IMR-90 (cell line): ENCODE results near the gene TOM1L1. TPM values are rescaled to one million over a fixed set of nuclear protein-coding genes. Genes with fewer than 3 reads are reported as not detected.

Source experiments
- ATAC-seq: fragments of 200-7000 bp; cut with Tn5 transposase; 2 replicates; pipeline ENCODE4 v1.9.1; 2020; ENCODE audit warnings: low read depth, mild to moderate bottlenecking, moderate library complexity
- BruUV-seq: library from RNA; stranded (reverse); fragments of 400-500 nt; replicated peaks from 2 replicates; lab custom pipeline; 2021; lab: Mats Ljungman, UMichigan
- CTCF ChIA-PET: fragments of 300-600 bp; formaldehyde crosslinking; extraction: SDS; loops from one replicate; lab custom pipeline; 2021; ENCODE audit warnings: antibody characterized with exemption; lab: Yijun Ruan, JAX
- POLR2A ChIA-PET: fragments of 300-600 bp; sonication (Branson Sonifier 250); formaldehyde crosslinking; loops from one replicate; lab custom pipeline; 2022; ENCODE audit warnings: antibody characterized with exemption; ENCODE audit not compliant: unreplicated experiment; lab: Charles Lee
- DNase-seq: peaks from one replicate; pipeline ENCODE4 v3.0.0; 2013
- H2AFZ ChIP-seq: replicated peaks from 2 replicates; pipeline ENCODE3; 2013; ENCODE audit warnings: low read length, mild to moderate bottlenecking; ENCODE audit not compliant: poor library complexity
- H2AK5ac ChIP-seq: 2 replicates; pipeline ENCODE4 v1.6.1; 2013; ENCODE audit warnings: low read depth, low read length, inconsistent platforms
- H2AK9ac ChIP-seq: replicated peaks from 2 replicates; pipeline ENCODE3; 2013; ENCODE audit warnings: mild to moderate bottlenecking, low read depth, low read length, moderate library complexity; ENCODE audit not compliant: poor library complexity
- H2BK120ac ChIP-seq: 2 replicates; pipeline ENCODE4 v1.6.1; 2013; ENCODE audit warnings: low read depth, low read length, inconsistent platforms
- H2BK15ac ChIP-seq: 3 replicates; pipeline ENCODE4 v1.6.1; 2013; ENCODE audit warnings: low read depth, low read length, inconsistent platforms
- H2BK20ac ChIP-seq: 2 replicates; pipeline ENCODE4 v1.6.1; 2013; ENCODE audit warnings: low read depth, mild to moderate bottlenecking, inconsistent platforms, low read length, moderate library complexity
- H2BK5ac ChIP-seq: 2 replicates; pipeline ENCODE4 v1.6.1; 2013; ENCODE audit warnings: mild to moderate bottlenecking, low read depth, low read length, inconsistent platforms; ENCODE audit not compliant: poor library complexity, severe bottlenecking
- H3K14ac ChIP-seq: replicated peaks from 2 replicates; pipeline ENCODE4 v1.6.1; 2013; ENCODE audit warnings: low read depth, low read length, inconsistent platforms
- H3K18ac ChIP-seq: 2 replicates; pipeline ENCODE4 v1.6.1; 2013; ENCODE audit warnings: low read depth, low read length, control low read depth
- H3K23ac ChIP-seq: 2 replicates; pipeline ENCODE4 v1.6.1; 2013; ENCODE audit warnings: low read depth, low read length, inconsistent platforms
- H3K27ac ChIP-seq: 2 replicates; pipeline ENCODE4 v1.5.1; 2013; ENCODE audit warnings: mild to moderate bottlenecking, control low read depth, low read length; ENCODE audit not compliant: insufficient read depth
- H3K27me3 ChIP-seq: 2 replicates; pipeline ENCODE4 v1.6.1; 2013; ENCODE audit warnings: low read length; ENCODE audit not compliant: control insufficient read depth, insufficient read depth
- H3K36me3 ChIP-seq: 2 replicates; pipeline ENCODE4 v1.6.1; 2013; ENCODE audit warnings: low read length, mixed read lengths; ENCODE audit not compliant: control insufficient read depth, insufficient read depth
- H3K4ac ChIP-seq: 2 replicates; pipeline ENCODE4 v1.6.1; 2013; ENCODE audit warnings: low read depth, low read length, inconsistent platforms
- H3K4me1 ChIP-seq: 2 replicates; pipeline ENCODE4 v1.6.1; 2013; ENCODE audit warnings: low read length, mixed read lengths; ENCODE audit not compliant: control insufficient read depth, insufficient read depth
- H3K4me2 ChIP-seq: 2 replicates; pipeline ENCODE4 v1.6.1; 2013; ENCODE audit warnings: low read depth, mild to moderate bottlenecking, control low read depth, low read length, moderate library complexity
- H3K4me3 ChIP-seq: 2 replicates; pipeline ENCODE4 v1.5.1; 2013; ENCODE audit warnings: low read depth, mild to moderate bottlenecking, control low read depth, low read length, moderate library complexity; ENCODE audit not compliant: insufficient read depth
- H3K56ac ChIP-seq: 2 replicates; pipeline ENCODE4 v1.6.1; 2013; ENCODE audit warnings: low read length, inconsistent platforms; ENCODE audit not compliant: insufficient read depth; ENCODE audit errors: extremely low read depth
- H3K79me1 ChIP-seq, 2 experiments: 2 replicates each; pipeline ENCODE4 v1.6.1; 2013; ENCODE audit warnings: low read length in 2 of 2, inconsistent platforms in 1 of 2, low read depth in 1 of 2
- H3K9ac ChIP-seq: 2 replicates; pipeline ENCODE4 v1.6.1; 2013; ENCODE audit warnings: low read depth, low read length, control low read depth
- H3K9me1 ChIP-seq: 2 replicates; pipeline ENCODE4 v1.6.1; 2013; ENCODE audit warnings: low read length, inconsistent platforms; ENCODE audit not compliant: insufficient read depth
- H3K9me3 ChIP-seq: 2 replicates; pipeline ENCODE4 v1.6.1; 2013; ENCODE audit warnings: low read length; ENCODE audit not compliant: control insufficient read depth, insufficient read depth
- H4K20me1 ChIP-seq: 2 replicates; pipeline ENCODE4 v1.6.1; 2013; ENCODE audit warnings: low read length, inconsistent platforms; ENCODE audit not compliant: insufficient read depth
- H4K5ac ChIP-seq: 2 replicates; pipeline ENCODE4 v1.6.1; 2013; ENCODE audit warnings: mild to moderate bottlenecking, low read depth, low read length, control low read depth
- H4K8ac ChIP-seq, 2 experiments: 2 replicates each; pipeline ENCODE4 v1.6.1; 2013; ENCODE audit warnings: low read depth in 2 of 2, low read length in 2 of 2, control low read depth in 1 of 2, inconsistent platforms in 1 of 2
- H4K91ac ChIP-seq: 2 replicates; pipeline ENCODE4 v1.6.1; 2013; ENCODE audit warnings: low read depth, low read length, inconsistent platforms; ENCODE audit not compliant: insufficient read depth
- BHLHE40 ChIP-seq: fragments of 150-350 bp; IDR thresholded peaks from 2 replicates; pipeline ENCODE4 v1.6.1; 2016; ENCODE audit warnings: mild to moderate bottlenecking, low read depth, low read length
- CEBPB ChIP-seq: IDR thresholded peaks from 2 replicates; pipeline ENCODE4 v1.6.1; 2012; ENCODE audit warnings: low read depth, low read length, improper control_type of control experiment
- CHD1 ChIP-seq: IDR thresholded peaks from 2 replicates; pipeline ENCODE4 v1.6.1; 2012; ENCODE audit warnings: low read depth, low read length, improper control_type of control experiment
- FOS ChIP-seq: fragments of 150-350 bp; IDR thresholded peaks from 2 replicates; pipeline ENCODE4 v1.6.1; 2016; ENCODE audit warnings: low read depth, low read length
- MAFK ChIP-seq: IDR thresholded peaks from 2 replicates; pipeline ENCODE4 v1.6.1; 2012; ENCODE audit warnings: low read depth, low read length, improper control_type of control experiment
- MAZ ChIP-seq: IDR thresholded peaks from 2 replicates; pipeline ENCODE4 v1.6.1; 2012; ENCODE audit warnings: low read depth, mild to moderate bottlenecking, low read length, improper control_type of control experiment, moderate library complexity, borderline replicate concordance
- MXI1 ChIP-seq: IDR thresholded peaks from 2 replicates; pipeline ENCODE4 v1.6.1; 2012; ENCODE audit warnings: low read depth, mild to moderate bottlenecking, low read length, moderate library complexity, borderline replicate concordance
- NFE2L2 ChIP-seq: fragments of 150-350 bp; IDR thresholded peaks from 2 replicates; pipeline ENCODE4 v1.6.1; 2016; ENCODE audit warnings: low read depth, mild to moderate bottlenecking, low read length
- POLR2A ChIP-seq: IDR thresholded peaks from 2 replicates; pipeline ENCODE4 v1.6.1; 2012; ENCODE audit warnings: mild to moderate bottlenecking, low read depth, low read length
- RAD21 ChIP-seq: IDR thresholded peaks from 2 replicates; pipeline ENCODE4 v1.6.1; 2012; ENCODE audit warnings: low read length, improper control_type of control experiment
- RCOR1 ChIP-seq: IDR thresholded peaks from 2 replicates; pipeline ENCODE4 v1.6.1; 2012; ENCODE audit warnings: mild to moderate bottlenecking, low read length, improper control_type of control experiment; ENCODE audit not compliant: insufficient replicate concordance
- RFX5 ChIP-seq: IDR thresholded peaks from 2 replicates; pipeline ENCODE4 v1.8.0; 2012; ENCODE audit warnings: low read depth, mild to moderate bottlenecking, low read length, moderate library complexity
- SMC3 ChIP-seq: fragments of 150-350 bp; IDR thresholded peaks from 2 replicates; pipeline ENCODE4 v1.6.1; 2016; ENCODE audit warnings: low read depth, mild to moderate bottlenecking, antibody characterized with exemption, low read length, moderate library complexity
- WGBS, 2 experiments: methylation state at CpG; one replicate each; pipeline versions ENCODE4 v1.1.5 to v1.1.7; 2013; ENCODE audit warnings: missing lambda C conversion rate in 2 of 2; ENCODE audit not compliant: insufficient read length in 1 of 2; ENCODE audit errors: extremely low coverage in 2 of 2; 5-methylcytosine and 5-hydroxymethylcytosine counted together
- dilution Hi-C: fragments of 300-500 bp; cut with HindIII; formaldehyde crosslinking; loops from one replicate; pipeline ENCODE4 v1.14.3; 2018; ENCODE audit warnings: low sequenced_read_pairs; ENCODE audit not compliant: unreplicated experiment
- in situ Hi-C: fragments of 300-500 bp; cut with MboI; formaldehyde crosslinking; loops from 3 replicates; pipeline ENCODE4 v1.14.3; 2019; ENCODE audit warnings: low sequenced_read_pairs, inconsistent platforms, mixed read lengths
- intact Hi-C: fragments of 100-400 bp; cut with micrococcal nuclease; formaldehyde crosslinking; loops from 2 replicates; pipeline ENCODE4 v1.10.0; 2022
- polyA plus RNA-seq, 3 experiments: library from polyadenylated mRNA; depleted of rRNA; stranded (reverse); fragments of >200 nt; gene quantifications; 2 replicates each; pipeline ENCODE4 v1.2.3, GENCODE V29; 2012; ENCODE audit warnings: low replicate concordance in 1 of 3
- total RNA-seq: library from RNA; depleted of rRNA; stranded (reverse); fragments of >200 nt; gene quantifications from 2 replicates; pipeline ENCODE4 v1.2.3, GENCODE V29; 2012
- TF ChIP-seq, protein P1 (sequence below): fragments of 150-350 bp; IDR thresholded peaks from 2 replicates; pipeline ENCODE4 v1.6.1; 2016; ENCODE audit warnings: low read depth, mild to moderate bottlenecking, low read length, moderate library complexity, borderline replicate concordance
- TF ChIP-seq, protein P2 (sequence below): conservative IDR thresholded peaks from 2 replicates; pipeline ENCODE4 v1.5.1; 2012; ENCODE audit warnings: mild to moderate bottlenecking, low read depth, low read length, improper control_type of control experiment
- TF ChIP-seq, protein P3 (sequence below): fragments of 150-350 bp; IDR thresholded peaks from 2 replicates; pipeline ENCODE4 v1.6.1; 2017; ENCODE audit warnings: mild to moderate bottlenecking, antibody characterized with exemption, low read length, low read depth

TOM1L1 gene
- total and polyA plus RNA-seq, 2 of the 4 experiments (the other 2 are of a cell fraction) = 13.0 to 20.1 TPM

DNA sequence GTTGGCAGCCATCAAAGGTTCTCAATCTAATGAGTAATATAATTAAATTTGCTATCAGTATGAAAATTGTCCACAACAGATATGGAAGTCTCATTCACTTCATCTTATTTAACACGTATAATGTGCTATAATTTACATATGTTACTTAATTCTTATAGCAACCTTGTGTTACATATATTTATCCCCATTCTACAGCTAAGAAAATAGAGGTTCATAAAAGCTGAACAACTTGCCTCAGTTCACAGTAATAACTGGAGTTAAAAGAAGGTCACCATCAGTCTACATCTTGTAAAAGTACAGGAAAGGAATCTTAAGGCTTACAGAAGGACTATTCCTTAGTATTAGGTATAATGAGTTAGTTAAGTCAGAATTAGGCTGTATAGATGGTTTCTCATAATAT lies 95.8 kb downstream of the TOM1L1 start:
- H2BK120ac ChIP-seq = no peak overlapping the region
- H4K8ac ChIP-seq = no peak overlapping the region
- no peak overlapping the region for H3K4me2 ChIP-seq
- no peaks in the 10 kb centered on the region; the same call in 1 of the 2 replicates for H3K36me3 ChIP-seq
- no peak overlapping the region for H2AK9ac ChIP-seq
- BruUV-seq = no TSS peak
- dilution Hi-C loops = no loop called here
- no peaks in the 10 kb centered on the region for H3K4me1 ChIP-seq
- H3K4me3 ChIP-seq = no peak overlapping the region
- H2BK5ac ChIP-seq = no peak overlapping the region
- H2AK5ac ChIP-seq = no peak overlapping the region
- no peaks in the 10 kb centered on the region for H3K9me3 ChIP-seq
- H2BK15ac ChIP-seq = no peak overlapping the region
- no peak overlapping the region for H3K18ac ChIP-seq
- H3K27me3 ChIP-seq = no peaks in the 10 kb centered on the region
- H2BK20ac ChIP-seq = no peak overlapping the region
- H3K9ac ChIP-seq = no peak overlapping the region
- no peak overlapping the region for H3K14ac ChIP-seq
- no peaks in the 10 kb centered on the region; the same call in 1 of the 2 replicates for H4K20me1 ChIP-seq
- no peaks in the 10 kb centered on the region for H3K79me1 ChIP-seq
- H3K9me1 ChIP-seq = no peaks in the 10 kb centered on the region
- CTCF ChIA-PET = no interaction called here
- DNase-seq = no peak
- H3K56ac ChIP-seq = no peak overlapping the region
- no peak overlapping the region for H3K4ac ChIP-seq
- no CpG with 5 or more reads among the region's 1 CpG for WGBS, 2 experiments
- no peak for ATAC-seq
- H2AFZ ChIP-seq = no peak overlapping the region
- POLR2A ChIA-PET = no interaction called here
- intact Hi-C loops = no loop called here
- no peak for TF ChIP-seq NFE2L2
- TF ChIP-seq MAFK = no peak
- TF ChIP-seq CEBPB = no peak
- no peak for TF ChIP-seq MXI1
- TF ChIP-seq RAD21 = no peak
- no peak for TF ChIP-seq RCOR1
- TF ChIP-seq MAZ = no peak
- TF ChIP-seq, protein P1, sequence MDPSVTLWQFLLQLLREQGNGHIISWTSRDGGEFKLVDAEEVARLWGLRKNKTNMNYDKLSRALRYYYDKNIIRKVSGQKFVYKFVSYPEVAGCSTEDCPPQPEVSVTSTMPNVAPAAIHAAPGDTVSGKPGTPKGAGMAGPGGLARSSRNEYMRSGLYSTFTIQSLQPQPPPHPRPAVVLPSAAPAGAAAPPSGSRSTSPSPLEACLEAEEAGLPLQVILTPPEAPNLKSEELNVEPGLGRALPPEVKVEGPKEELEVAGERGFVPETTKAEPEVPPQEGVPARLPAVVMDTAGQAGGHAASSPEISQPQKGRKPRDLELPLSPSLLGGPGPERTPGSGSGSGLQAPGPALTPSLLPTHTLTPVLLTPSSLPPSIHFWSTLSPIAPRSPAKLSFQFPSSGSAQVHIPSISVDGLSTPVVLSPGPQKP = no peak
- no peak for TF ChIP-seq RFX5
- no peak for TF ChIP-seq BHLHE40
- TF ChIP-seq SMC3 = no peak
- no peak for TF ChIP-seq FOS
- TF ChIP-seq, protein P2, sequence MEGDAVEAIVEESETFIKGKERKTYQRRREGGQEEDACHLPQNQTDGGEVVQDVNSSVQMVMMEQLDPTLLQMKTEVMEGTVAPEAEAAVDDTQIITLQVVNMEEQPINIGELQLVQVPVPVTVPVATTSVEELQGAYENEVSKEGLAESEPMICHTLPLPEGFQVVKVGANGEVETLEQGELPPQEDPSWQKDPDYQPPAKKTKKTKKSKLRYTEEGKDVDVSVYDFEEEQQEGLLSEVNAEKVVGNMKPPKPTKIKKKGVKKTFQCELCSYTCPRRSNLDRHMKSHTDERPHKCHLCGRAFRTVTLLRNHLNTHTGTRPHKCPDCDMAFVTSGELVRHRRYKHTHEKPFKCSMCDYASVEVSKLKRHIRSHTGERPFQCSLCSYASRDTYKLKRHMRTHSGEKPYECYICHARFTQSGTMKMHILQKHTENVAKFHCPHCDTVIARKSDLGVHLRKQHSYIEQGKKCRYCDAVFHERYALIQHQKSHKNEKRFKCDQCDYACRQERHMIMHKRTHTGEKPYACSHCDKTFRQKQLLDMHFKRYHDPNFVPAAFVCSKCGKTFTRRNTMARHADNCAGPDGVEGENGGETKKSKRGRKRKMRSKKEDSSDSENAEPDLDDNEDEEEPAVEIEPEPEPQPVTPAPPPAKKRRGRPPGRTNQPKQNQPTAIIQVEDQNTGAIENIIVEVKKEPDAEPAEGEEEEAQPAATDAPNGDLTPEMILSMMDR = no peak
- TF ChIP-seq, protein P3, sequence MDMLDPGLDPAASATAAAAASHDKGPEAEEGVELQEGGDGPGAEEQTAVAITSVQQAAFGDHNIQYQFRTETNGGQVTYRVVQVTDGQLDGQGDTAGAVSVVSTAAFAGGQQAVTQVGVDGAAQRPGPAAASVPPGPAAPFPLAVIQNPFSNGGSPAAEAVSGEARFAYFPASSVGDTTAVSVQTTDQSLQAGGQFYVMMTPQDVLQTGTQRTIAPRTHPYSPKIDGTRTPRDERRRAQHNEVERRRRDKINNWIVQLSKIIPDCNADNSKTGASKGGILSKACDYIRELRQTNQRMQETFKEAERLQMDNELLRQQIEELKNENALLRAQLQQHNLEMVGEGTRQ = no peak
- TF ChIP-seq POLR2A = no peak
- no peak for TF ChIP-seq CHD1
- no peak overlapping the region for H3K23ac ChIP-seq
- in situ Hi-C loops = no loop called here
- no peak overlapping the region for H3K27ac ChIP-seq
- H4K5ac ChIP-seq = no peak overlapping the region
- H4K91ac ChIP-seq = no peak overlapping the region
